Tongue (tissue), 2 donors: Measurements from ENCODE around the gene PGAP6. TPM values are rescaled to one million over a fixed set of nuclear protein-coding genes. Genes with fewer than 3 reads are reported as not detected.
"Not testable (repeated sequence)": the region's sequence is repeated elsewhere in the genome, so short reads cannot be mapped to it uniquely, and the experiment has no call there.

Experiments
- DNase-seq: peaks from one replicate; pipeline ENCODE4 v3.0.0-alpha.2; 2015
- total RNA-seq: library from RNA; depleted of rRNA; stranded (reverse); fragments of >200 nt; gene quantifications from one replicate; pipeline ENCODE4 v1.2.3, GENCODE V29; 2014

PGAP6 gene
- total RNA-seq, 1 donor from 2014 or later: 29.6 TPM

DNA sequence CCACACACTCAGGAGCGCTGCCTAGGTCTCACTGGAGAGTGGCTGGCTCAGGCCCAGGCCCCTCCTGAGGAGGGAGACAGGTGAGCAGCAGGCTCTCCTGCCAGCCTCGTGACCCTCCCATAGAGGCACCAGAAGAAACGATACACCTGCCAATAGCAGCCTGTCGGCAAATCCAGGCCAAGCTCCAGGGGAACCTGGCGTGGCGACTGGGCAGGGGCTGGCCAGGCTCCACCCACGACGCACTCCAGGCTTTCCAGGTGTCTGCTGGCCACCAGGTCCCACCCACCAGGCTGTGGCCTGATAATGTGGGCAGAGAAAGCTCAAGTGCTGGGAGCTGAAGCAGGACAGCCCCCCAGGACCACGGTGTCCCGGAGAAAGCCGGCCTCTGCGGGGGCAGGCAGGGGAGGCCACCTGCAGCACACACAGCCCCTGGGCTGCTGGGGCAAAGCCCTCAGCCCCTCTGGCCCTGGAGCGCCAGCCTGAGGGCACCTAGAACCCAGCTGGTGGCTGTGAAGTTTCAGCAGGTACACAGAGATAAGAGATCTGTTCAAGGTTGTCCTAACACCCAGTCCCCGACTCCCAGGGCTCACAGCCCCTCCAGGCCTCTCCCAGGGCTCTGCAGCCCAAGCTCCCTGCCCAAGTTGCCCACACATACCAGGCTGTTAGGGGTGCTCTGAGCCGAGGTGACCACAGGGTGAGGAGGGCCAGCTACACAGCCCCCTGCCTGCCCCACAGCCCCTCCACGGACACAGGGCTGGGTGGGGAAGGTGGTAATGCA lies 2.4 kb downstream of the PGAP6 start:
- DNase-seq: no peak

DNA sequence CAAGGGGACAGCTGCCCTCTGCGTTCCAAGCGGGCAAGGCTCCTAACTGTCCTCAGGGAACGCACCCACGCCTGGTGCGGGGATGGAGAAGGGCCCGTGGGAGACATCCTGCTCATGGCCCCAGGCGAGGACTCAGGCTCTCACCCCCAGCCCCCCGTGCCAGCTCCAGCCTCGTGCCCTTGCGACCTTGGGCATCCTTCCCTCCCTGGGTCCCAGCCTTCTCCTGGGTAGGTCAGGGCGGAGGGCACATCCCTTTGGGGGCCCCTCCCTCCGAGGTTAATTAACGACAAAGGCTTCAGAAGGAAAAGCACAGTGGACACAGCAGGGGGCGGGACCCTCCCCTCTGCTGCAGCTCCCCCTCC lies 3.0 kb downstream of the PGAP6 start:
- DNase-seq: no peak

DNA sequence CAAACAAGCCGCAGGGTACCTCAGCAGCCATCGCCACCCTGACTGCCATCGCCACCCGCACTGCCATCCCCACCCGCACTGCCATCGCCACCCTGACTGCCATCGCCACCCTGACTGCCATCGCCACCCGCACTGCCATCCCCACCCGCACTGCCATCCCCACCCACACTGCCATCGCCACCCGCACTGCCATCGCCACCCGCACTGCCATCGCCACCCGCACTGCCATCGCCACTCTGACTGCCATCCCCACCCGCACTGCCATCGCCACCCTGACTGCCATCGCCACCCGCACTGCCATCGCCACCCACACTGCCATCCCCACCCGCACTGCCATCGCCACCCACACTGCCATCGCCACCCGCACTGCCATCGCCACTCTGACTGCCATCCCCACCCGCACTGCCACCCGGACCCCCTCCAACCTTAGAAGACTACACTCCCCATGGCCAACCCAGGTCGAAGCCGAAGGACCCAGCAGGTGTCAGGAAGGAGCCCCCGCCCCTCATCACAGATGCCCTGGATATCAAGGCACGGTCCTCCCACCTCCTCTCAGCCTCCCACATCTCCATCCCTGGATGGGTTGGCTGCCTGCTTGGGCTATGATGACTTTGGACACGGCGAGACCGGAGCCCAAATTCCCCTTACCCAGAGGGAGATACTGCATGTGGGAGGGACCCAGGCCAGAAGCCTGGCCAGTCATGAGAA lies 3.5 kb downstream of the PGAP6 start:
- DNase-seq: not testable (repeated sequence)

DNA sequence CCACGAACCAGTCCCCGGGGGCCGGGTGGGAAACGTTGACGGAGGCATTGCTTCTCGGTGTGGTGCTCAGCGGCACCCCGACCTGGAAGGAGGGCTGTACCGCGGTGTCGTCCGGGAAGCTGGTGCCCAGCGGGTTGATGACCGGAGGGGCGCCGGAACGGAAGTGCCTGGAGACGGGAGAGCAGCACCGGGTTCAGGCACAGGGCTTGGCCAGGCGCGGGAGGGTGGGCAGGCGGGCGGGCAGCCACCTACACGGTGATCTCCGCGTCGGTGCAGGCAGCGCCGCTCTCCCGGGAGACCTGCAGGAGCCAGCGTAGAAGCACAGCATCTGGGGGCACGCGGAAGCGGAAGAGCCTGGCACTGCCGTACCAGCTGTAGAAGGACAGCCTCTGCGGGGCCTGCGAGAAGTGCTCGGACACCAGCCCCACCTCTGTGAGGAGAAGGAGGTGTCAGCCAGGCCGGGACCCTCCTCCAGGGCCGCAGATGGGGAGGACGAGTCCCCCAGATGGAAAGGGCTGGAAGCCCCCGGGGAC lies 4.3 kb downstream of the PGAP6 start:
- DNase-seq: no peak

DNA sequence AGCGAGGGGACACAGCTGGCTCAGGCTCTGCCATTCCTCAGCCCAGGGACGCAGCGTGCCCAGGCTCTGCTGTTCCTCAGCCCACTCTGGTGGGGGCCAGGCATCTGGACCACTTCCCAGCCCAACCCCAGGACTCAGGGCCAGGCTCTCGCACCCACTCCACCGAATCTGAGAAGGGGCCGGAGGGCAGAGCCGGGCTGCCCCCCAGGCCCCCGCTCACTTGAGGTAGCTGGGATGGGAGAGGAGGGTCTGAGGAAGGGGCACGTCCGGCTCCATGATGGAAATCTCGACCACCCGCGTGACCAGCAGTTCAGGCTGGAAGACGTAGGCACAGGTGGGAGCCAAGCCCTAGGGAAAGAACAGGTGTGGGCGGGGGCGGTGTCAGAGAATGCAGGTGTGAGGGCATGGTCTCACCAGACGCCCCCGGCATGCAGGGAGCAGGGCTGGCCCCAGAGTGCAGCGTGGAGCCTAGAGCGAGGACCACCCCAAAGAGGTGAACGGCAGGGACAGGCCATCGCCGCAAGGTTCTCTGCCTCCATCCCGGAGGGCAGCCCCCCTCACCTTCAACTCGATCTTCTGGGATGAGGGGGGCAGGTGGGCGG lies 4.9 kb downstream of the PGAP6 start:
- no peak for DNase-seq

DNA sequence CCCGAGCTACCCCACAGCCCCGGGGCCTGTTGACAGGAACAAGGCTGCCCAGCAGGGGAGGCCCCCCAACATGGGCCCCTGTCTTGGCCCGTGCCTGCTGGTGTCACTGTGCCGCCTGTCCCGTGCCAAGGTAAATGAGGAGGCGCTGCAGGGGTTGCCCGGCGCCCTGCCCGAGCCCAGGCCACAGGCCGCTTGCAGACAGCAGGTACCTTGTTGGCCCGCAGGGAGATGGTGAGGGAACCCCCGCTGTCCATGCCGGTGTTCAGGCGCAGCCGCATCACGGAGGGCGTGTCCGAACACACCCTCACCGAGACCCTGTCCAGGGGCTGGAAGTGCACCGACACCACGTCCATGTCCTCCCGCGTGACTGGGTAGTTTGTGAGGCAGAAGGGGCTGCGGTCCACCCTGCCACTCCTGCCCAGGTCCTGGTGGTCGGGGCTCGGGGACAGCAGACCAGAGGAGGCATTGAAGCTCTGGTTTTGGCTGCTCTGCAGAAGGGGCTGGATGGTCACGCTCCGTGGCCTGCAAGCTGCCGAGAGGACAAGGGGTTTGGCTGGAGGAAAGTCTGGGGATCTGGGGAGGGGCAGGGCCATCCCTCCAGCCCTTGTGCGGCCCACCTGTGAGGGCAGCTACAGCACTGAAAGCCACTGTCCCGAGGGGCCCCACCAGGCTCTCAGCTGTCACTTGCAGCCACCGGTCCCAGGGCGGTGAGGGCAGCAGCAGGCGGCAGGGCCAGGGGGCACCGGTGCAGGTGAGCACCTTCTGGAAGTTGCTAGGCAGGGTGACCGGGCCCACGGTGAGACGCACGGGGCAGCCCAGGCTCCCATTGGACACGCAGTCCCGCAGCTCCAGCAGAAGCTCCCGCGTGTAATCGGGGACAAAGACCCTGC lies 5.6 kb downstream of the PGAP6 start:
- no peak for DNase-seq

DNA sequence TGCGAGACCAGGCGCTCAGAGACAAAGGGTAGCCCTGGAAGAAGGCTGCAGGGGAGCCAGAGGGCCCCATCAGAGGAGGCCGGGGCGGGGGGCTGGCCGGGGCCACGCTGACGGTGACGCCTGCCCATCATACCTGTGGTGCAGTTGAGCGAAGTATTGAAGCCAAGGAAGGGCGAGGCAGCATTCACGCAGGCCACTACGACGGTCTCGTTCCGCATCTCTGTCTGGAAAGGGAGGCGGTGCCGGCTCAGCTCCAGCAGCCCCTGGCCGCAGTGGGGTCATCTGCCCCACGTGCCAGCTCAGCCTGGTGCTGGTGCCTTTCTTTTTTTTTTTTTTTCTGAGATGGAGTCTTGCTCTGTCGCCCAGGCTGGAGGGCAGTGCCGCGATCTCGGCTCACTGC lies 6.6 kb downstream of the PGAP6 start:
- DNase-seq: no peak

DNA sequence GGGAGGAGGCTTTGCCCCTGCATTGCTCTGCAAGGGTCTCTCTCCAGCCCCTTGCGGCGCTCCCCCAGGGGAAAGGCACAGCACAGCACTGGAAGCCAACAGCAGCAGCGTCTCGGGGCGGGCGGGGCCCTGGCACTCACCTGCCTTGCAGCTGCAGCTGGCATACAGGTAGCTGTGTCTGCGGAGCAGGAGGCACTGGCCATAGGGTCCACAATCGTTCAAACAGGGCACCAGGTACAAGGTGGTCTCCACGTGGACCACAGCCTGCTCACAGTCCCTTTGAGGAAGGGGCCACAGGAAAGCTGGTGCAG lies 7.2 kb downstream of the PGAP6 start:
- DNase-seq: no peak

DNA sequence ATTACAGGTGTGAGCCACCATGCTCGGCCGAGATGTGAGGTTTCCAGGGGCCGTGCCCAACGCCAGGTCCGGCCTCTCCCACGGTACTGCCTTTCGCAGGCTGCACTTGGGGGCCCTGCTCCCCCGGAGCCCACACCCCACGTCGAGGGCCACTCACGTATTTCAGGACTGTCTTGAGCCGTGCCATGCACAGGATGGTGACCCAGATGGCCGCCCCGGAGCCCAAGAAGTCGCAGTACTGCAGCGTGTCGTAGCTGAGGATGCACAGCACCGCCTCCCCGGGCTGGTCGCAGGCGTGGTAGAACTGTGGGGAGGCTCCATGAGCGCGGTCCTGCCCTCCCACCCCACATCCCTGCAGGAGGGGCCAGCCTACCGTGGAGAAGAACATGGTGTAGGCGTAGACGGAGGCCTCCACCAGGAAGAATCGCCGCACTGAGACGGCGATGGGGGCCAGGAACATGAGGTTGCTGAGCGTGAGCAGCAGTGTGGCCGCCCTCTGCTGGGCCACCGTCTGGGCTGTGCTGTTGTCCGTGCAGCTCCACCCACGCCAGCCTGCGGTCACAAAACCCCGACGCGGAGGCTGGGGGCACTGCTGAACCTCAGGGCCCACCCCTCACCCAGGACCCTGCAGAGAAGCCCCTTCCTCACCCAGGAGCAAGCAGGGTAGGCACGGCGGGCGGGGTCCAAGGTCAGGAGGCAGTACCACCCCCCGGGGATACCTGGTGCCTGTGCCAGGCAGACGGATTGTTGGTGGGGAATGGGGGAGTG lies 7.7 kb downstream of the PGAP6 start:
- no peak for DNase-seq

DNA sequence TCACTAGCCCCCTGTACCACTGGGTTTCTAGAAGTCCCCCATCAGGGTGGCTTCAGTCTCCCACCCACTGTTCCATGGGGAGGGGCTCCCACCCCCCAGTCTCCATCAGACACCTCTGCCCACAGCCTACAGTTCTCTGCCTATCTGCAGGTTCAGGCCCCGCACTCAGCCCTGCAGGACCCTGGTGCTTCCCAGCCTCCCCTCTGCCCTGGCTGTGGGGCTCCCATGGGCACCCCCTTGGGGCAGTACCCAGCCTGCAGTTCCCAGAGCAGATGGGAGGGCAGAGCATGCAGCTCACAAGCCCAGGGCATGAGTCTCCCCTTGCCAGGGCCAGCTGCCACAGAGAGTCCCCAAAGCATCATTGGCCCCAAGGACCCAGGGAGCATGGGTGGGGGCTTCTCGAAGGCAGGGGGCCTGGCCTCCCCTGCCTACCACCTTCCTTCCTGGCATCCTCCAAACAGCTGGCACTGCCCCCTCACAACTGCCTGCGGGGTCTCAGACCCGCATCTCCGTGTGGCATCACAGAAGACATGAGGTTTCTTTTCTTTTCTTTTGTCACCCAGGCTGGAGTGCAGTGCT lies 8.7 kb downstream of the PGAP6 start:
- DNase-seq: no peak

DNA sequence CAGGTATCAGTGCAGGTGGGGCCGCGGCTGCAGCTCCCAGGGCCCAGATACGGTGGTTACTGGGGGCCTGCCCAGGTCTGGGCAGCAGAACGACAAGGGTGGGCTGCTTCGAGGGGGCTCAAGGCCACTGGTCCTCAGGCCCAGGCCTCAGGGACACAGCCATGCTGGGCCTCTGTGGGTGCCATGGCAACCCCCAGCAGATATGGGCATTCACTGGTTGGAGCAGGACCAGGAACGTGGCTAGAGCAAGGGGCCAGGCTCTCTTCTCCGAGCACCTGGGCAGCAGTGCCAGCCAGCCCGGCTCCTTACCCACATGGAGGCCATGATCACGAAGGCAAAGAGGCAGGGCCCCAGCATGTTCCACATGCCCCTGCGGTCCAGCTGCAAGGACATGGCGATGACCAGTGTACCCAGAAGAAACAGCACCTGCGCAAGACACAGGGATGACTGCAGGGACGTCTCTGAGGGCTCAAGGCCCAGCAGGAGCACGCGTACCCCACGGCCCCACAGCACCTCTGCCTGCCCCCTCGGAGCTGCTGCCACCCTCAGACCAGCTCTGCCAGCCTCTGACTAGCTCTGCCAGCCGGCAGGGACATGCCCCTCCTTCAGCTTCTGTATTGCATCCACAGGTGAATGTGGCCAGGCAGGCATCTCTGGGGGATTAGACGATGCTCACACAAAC lies 9.3 kb downstream of the PGAP6 start:
- DNase-seq: no peak

DNA sequence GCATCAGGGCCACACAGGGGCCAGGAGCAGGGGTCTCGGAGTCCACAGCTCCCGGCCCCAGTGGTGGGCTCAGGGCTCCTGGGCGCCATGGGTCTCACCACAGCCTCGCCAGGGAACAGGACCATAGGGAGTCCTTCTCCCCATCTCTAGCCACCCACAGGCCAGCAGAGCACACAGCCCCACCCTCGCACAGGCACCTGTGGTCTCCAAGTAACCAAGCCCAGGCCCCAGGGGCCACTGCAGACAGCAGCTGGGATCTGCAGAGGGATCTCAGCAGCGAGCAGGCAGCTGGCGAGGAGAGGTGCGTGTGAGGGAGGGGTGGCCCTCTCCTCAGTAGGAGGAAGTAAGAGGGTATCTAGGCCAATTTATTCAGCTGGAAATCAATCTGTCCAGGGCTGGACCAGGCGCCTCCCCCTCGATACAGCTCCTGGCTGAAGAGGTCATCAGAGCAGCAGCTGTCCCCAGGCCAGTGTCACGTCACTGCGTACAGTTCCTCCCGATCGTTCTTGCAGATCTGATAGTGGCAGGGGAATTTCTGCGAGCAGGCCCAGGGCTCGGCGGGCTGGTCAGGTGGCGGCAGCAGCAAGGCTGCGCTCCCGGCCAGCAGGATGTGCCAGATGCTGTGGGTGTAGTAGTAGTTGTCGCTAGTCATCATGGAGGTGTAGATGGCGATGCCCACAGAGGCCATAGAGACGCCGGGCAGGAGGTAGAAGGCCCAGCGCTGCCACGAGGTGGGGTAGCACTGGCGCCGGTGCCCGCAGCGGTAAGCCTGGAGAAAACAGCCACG lies 10.1 kb downstream of the PGAP6 start:
- peak; percentile 50 for DNase-seq

DNA sequence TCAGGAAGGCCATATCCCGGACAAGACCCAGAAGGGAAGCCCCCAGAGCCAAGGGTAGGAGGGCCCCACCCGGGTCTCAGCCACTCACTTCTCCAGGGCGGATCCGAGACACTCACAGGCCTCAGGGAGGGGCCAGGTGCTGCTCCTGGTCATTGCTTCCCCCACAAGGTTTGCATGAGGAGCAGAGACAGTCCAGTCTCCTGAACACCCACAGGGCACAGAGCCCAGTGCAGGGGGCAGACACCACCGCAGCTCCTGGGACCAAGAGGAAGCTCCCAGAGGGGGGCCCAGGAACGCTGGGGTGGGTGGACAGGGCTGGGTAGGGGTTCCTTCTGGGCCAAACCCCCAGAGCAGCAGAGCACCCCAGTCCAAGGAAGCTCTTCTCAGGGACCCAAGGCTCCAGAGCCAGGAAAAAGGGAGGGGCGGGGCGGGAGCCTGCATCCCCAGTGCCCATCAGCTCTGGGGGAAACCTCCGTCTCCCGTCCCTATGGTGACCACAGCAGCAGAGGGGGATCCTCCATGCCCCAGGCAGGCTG lies 10.7 kb downstream of the PGAP6 start:
- DNase-seq: no peak

DNA sequence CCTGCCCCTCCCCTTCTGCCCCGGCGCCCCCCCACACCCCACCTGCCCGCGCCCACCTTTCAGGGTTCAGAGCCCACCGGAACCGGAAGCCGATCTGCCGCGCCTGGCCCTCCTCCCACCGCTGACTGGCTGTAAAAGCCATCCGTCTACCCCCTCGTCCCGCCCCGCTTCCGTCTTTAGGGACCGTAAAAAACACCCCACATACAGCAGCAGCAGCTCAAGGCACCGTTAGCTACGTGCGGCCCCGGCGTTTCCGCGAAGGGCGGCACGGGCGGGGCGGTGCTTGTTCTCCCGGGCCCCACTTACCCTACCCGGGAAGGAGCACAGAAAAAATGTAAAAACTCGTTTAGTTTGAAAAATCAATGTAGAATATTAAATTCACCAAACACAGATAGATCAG lies 11.3 kb downstream of the PGAP6 start, which contains the start of gene MRPL28:
Gene MRPL28, minus strand, starts transcription at position 96 of the 400 bp plus-strand sequence. CDS start 320 bp downstream, outside the sequence.
- peak; percentile 98 for DNase-seq

DNA sequence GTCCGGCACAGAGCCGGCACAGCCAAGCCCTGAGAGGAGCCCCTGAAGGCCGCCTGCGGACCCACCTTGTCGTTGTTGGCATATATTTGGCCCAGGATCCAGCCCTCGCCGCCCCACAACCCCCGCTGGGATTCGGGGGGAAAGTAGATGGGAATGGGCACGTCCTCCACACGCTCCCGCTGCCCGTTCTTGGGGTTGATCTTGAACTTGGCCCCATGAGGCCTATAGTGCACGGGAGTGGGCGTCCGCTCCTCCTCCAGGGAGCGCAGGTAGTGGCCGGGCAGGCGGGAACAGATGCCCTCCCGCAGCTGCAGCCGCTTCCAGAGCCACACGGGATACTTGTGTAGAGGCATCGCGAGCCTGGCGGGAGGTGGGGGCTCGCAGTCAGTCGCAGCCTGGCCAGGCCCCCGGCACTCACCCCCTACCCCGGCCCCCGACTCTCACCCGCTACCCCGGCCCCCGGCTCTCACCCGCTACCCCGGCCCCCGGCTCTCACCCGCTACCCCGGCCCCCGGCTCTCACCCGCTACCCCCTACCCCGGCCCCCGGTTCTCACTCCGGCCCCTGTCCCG lies 11.8 kb downstream of the PGAP6 start:
- no peak for DNase-seq

DNA sequence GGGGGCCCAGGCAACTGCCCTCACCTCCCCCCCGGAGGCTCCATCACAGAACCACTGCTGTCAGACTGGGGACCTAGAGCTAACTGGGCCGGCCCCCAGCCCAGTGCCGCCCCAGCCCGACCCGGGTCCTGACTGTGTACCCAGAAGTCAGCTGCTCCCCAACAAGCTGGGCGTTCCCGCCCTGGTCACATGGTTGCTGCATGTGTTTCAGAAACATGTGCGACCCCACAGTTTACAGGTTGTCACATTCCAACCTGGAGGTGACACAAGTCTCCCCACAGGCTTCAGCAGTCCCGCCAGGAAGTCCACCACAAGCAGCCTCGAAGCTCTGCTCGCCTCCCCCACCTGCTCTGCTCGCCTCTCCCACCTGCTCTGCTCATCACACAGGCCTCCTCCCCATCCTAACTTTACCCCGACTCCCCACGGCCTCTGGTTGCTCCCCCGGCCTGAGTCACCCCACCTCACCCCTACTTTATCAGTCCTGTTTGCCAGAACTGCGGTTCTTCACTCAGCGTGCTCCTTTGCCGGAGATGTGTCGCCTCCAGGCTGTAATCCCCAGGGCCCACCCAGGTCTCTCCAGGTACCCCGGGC lies 12.4 kb downstream of the PGAP6 start:
- DNase-seq: no peak

DNA sequence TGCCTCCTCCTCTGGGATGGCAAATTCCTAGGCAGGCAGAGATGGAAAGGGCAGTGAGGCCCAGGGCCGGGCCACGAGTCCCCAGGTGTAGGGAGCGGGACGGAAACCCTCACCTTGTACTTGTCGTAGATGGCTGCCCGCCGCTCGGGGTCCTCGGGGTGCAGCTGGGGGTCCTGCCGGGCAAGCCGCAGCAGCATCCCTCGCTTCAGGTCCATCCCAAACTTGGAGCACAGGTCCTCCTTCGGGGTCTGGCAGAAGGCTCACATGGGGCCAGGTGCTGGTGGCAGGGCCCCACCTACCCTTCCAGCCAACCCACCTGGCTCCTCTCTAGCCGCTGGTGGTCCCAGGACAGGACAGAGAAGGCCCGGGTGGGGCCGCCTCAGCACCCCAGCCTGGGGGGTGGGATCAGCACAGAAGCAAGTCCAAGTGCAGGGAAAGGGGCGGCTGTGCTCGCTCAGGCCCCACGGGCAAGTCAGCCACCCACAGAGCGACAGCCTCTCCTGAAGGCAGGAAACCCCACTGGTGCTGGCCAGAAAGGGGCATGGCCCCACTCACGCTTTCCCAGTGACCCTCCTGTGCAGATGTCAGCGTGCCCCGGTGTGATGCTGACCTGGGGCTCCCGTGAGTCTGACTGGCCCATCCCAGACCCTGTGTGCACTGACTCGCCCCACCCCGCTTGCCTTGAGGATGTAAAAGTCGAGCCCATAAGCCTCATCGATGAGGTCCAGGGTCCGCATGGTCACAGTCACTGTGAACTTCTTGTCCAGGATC lies 13.2 kb downstream of the PGAP6 start:
- no peak for DNase-seq
